Stimulated activated CD4-positive, alpha-beta T cell treated with anti-CD3 and anti-CD28 coated beads, Interleukin-15, amount 100 ng/mL, for 48 hours (primary cell): Measurements from ENCODE around the gene CCDC97.

ENCODE experiments used
- DNase-seq, 2 donors: peaks; one replicate each; pipeline ENCODE4 v3.0.0-alpha.2; 2020; ENCODE audit warnings: low read depth in 2 of 2

CCDC97 gene

DNA sequence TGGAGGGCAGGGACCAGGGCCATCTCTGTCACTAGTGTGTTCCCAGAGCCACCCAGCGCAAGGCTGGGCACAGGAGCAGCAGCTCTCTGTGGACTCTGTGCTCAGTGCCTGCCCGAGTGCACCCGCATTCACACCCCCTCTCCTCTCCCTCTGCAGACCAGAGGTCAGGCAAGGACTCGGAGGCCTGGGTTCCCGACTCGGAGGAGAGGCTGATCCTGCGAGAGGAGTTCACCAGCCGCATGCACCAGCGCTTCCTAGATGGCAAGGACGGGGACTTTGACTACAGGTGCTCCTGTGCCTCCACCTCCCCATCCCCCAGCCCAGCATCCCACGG, 10.2 kb downstream of the CCDC97 start:
- DNase-seq, result no peak

DNA sequence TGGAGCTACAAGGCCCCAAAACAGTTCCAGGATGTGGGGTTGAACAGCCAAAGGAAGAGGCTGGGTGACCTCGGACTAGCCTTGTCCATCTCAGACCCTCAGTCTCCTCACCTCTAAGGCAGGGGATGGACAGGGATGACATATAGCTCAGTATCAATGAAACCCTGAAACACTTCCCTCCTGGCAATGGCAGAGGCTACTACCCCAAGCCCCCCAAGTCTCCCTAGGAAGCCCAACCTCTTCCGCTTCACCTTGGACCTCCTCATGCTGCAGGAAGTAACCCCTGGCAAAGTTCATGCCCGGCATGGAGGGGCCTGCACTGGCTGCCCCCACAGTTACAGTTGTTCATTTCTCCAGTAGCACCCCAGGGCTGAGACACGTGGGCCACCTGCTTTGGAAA, 10.6 kb downstream of the CCDC97 start:
- DNase-seq, result no peak

DNA sequence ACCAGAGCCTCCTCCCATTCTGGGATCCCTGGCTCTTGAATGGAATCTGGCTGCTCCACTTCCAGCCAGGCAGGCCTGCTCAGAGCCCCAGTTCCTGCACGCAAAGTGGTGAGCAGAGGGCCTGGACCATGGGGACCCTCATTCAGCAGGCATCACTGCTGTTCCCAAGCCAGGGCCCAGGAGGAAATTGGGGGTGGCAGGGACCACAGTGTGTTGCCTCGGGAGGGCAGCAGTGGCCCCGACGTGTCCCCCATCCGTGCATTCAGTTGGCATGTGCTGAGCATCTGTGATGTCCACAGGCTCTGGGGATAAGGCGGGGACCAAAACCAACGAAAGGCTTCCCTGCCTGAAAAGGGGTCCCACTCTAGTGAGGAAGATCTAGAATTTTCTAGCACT, 11.2 kb downstream of the CCDC97 start:
- DNase-seq, result no peak

DNA sequence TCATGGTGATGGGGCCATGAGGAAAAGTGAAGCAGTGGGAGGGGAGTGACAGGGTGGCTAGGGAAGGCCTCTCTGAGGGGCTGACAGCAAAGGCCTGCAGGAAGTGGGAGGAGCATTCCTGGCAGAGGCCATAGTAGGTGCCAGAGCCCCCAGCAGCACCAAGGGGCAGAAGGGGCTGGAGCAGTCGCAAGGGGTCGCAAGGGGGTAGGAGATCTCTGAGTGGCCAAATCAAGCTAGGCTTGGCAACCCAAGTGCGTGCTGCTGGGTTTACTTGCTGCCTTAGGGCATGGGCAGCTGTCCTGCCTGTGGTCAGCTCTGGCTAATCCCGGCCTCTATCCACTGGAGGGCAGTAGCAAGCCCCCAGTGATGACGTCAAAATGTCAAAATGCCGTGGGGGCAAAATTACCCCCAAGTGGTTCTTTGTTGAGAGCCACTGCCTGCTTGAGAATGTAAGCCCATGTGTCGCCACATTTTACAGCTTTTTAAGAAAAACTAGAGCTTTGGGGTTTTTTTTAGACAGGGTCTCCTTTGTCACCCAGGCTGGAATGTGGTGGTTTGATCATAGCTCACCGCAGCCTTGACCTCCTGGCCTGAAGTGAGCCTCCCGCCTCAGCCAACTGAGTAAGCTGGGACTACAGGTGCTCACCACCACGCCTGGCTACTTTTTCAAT, 11.8 kb downstream of the CCDC97 start:
- no peak for DNase-seq

DNA sequence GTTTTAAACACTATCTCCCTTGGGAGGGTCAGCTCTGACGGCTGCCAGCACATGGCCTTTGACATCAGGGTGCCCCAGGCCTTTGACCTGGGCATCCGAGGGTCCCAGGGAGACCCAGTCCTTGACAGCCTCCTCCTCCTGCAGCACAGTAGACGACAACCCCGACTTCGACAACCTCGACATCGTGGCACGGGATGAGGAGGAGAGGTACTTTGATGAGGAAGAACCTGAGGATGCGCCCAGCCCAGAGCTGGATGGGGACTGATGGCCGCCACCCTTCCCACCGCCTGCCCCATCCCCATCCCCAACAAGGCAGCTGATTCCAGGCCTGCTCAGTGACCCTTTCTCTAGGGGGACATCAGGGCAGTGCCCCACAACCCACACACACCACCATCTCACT, 12.5 kb downstream of the CCDC97 start:
- no peak for DNase-seq

DNA sequence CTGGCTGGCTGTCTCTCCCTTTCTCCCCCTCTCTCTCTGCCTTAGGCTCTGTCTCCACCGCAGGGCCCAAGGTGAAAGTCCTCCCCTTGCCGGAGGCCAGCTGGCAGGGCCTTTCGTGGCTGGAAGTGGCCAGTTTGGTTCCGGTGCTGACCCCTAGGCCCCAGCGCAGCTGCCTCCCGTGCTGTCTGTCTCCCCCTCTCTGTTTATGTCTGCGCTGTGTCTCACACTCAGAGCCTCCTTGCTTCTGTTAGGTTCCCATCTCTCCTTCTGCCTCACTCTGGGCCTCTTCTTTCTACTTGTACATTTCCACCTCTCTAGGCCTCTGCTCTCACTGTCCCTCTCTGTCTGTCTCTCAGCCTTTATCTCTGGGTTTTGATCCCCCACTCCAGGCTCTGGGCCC, 13.1 kb downstream of the CCDC97 start:
- DNase-seq, result no peak

DNA sequence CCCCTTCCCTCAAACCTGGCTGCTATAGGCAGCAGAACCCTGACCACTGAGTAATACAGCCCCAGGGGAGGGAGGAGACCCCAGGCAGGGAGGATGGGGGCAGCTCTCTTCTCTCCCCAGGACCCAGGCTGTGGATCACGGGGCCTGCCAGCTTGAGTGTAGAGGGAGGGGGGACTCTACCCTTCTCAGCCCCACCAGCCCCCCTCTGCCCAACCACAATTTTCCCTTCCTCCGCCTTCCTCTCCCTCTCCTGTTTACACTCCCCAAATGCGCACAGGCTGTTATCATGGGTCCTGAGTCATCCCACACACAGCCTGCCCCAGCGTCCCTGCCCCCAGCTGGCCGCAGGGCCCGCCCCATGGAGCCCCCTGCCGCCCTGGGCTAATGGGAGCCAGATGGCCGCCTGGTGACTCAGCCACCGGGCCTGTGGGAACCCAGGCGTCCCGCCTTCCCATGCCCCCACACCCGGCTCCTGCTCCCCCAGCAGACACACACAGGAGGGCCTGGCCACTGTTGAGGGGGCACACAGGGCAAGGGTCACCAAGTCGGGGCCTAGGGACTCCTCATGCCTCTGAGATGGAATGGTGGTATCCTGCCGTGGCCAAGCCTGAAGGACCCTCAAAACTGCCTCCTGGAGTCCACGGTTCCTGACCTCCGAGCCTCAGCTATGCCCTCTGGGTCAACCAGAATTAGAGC, 13.6 kb downstream of the CCDC97 start:
- DNase-seq, result no peak

DNA sequence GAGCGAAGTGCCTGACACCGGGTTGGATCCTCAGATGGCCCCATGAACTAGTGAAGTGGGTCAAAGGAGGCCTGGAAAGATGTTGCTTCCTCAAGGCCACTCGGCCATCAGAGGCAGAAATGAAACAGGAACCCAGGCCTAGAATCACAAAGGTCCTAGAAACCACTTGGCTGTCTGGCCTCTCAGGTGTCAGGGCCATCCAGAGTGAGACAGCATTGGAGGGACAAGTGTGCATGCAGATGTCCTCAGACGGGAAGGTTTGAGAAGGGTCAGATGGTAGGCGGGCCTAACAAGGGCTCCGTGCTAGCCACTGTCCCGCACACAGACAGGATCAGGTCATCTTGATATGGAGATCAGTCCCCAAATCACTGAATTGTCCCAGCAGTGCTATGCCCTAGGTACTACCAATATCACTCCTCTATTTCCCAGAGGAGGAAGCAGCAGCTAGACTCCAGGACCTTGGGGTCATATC, 14.3 kb downstream of the CCDC97 start:
- no peak for DNase-seq

DNA sequence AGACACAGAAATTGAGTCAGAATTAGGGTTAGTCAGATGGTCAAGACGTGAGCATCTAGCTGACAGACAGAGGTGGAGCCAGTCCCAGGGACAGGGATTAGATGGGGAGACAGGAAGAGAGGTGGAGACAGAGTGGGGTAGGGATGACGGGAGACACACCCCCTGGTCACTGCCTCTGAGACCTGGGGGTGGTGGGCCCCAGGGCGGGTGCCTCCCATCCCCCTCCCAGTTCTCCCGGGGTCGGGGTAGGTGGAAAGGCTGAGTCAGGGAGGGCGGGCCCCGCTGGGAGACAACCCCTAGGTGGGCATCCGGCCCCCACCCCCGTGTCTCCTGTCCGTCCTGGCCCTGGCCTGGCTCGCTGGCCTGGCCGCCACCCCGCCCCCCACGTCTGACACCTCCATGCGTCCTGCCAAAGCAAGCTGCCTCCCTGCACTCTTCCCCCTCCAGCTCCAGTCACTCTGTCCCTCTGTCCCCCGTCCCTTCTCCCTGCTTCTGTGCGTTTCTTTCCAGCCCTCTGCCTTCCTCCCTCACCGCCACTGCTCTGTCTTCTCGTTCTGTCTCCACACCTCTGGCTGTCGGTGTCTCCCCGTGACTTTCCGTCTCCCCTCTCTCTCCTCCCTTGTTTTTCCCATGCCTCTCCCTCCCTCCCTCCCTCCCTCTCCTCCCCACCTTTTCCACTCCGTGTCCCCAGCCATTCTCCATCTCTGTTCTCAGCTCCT, 15.1 kb downstream of the CCDC97 start:
- DNase-seq, result no peak

DNA sequence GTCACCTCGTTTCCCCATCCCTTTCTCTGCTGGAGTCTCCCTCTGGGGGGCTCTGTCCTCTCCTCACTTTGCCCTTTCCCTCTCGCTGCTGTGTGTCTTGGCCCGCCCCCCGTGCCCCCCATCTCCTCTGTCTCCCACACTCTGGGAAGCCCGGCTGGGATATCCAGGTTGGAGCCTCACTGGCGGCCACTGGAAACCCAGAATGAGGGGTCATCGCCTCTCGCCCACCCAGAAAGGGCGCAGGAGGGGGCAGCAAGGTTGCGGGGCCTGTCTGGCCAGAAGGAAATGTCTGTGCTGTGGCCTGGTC, 15.6 kb downstream of the CCDC97 start:
- no peak for DNase-seq

DNA sequence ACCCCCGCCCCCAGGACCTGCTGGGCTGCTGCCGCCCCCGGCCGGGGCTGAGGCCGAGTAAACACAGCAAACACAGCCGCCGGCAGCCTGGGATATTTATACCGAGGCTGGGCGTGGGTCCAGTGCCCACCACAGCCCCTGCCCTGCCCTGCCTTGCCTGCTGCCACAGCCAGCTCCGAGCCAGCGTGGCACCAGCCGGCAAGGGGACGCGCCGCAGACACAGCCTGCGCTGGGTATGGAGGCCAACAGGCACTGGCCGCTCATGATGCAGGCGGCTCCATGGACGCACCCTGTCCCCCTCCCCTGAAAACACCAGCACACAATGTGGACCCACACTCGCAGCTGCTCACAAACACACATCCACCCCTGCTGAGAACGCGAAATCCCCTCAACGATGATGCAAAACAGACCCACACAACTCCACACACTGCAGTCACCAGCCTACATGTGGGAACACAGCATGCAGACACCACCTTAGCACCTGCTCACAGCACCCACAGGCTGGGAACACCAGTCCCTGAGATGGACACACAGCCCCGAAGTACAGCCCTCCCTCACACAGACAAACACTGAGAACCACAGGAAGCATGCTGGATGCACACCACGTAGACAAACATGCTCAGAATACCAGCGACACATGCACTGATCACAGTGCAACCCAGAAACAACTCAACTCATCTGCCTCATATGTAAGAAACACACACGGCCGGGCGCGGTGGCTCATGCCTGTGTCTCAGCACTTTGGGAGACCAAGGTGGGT, 16.2 kb downstream of the CCDC97 start:
- no peak for DNase-seq

DNA sequence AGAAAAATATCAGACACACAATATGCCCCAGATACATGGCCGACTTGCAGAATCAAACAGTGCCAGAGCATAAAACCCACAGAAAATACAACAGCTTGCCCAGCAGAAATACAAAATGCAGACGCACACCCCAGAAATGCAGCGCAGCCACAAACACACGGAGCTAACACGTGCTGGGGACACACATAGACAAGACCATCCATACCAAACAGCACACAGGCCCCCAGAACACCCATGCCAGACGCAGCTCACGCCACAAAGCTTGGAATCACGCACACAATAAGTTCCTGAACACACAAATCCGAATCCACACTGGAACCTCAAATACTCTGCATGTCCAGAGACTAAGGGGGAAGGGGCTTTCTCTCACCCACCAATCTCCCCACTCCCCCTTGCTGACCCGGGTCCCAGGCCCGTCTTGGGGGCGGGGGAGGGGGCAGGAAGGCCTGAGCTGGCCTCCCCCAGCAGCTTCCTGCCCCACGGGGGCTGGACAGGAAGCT, 17.2 kb downstream of the CCDC97 start:
- no peak for DNase-seq

DNA sequence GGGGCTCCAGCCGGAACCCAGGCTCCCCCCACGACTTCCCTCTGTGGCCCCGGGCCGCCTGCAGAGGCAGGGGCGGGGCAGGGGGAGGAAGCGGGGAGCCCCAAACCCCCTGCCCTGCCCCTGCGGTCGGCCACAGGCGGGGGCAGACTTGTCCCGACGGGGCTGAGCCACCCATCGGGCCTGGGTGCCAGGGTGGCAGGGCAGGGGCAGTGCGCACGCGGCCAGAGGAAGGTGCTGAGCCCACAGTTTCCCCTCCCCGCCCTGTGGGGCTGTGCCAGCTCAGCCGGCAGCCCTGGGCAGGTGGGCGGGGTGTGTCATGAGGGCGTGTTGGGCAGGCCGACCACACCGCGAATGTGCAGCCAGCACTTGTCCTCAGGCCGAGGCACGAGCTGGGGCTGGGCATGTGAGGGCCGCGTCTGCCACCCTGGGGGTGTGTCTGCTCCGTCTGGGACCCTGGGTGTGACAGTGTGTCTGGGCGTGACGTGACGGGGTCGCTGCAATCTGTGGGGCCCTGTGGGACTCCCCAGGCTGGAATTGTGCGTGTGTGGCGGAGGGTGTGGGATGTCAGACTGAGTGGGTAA, 17.7 kb downstream of the CCDC97 start:
- peak; percentile 79 to 86 for DNase-seq

DNA sequence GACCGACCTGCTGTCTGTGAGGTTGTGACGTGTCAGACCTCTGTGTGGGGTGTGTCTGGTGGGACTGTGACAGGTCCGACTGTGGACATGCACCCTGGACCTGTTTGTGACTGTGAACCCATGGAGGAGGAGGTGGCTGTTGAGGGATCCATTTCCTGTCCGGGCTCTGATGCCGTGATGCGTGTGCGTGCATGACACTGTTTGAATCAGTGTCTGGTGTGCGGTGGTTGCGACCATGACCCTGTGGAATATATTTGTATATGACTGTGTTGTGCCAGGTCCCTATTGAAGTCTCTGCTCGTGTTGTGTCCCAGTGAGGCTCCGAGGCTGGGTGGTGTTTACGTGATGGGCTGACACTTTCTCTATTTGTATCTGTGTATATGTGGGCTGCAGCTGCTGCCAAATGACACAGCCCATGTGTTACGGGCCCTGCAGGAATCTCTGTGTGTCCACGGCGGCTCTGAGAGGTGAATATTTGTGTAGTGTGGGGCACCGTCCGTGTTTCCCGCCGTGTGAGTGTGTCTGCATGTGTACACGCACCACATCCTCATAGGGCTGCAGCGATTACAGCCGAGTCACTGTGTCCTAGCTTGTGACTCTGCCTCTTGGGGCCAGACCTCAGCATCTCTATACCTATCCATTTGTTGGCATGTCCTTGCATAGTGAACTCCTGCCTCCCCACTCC, 18.3 kb downstream of the CCDC97 start:
- DNase-seq, result peak in 1 of 2 donors; percentile 56

DNA sequence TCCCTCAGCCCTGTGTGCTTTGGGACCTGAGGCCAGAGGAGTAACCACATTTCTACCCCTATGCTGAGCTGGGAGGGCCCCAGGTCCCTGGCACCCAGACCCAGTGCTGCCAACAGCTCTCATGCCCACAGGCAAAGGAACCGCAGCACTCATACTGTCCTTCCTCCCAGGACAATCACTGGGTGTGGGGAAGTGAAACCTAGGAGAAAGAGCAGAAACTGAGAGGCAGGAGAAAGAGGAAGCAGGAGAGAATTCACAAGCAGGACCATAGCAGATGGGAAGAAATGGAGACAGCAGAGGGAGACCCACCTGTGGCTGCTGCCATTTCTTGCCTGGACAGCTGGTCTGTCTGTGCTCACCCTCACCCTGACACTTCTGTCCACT, 18.9 kb downstream of the CCDC97 start:
- DNase-seq, result no peak

DNA sequence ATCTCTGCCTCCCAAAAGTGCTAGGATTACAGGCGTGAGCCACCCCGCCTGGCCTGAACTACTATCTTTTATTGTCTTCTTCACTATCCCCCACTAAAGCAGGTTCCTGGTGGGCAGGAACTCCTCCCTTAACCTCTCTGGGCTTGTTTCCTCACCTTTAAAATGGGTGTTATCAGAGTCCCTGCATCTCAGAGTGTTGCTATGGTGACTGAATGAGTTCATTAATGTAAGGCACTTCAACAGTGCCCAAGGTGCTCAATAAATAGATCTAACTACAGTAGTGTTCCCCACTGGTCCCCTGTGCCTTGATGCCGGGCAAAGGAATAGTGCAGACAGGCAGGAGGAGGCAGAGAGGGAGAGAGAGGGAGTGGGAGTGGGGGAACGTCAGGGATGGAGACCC, 20.5 kb downstream of the CCDC97 start:
- DNase-seq, result no peak

DNA sequence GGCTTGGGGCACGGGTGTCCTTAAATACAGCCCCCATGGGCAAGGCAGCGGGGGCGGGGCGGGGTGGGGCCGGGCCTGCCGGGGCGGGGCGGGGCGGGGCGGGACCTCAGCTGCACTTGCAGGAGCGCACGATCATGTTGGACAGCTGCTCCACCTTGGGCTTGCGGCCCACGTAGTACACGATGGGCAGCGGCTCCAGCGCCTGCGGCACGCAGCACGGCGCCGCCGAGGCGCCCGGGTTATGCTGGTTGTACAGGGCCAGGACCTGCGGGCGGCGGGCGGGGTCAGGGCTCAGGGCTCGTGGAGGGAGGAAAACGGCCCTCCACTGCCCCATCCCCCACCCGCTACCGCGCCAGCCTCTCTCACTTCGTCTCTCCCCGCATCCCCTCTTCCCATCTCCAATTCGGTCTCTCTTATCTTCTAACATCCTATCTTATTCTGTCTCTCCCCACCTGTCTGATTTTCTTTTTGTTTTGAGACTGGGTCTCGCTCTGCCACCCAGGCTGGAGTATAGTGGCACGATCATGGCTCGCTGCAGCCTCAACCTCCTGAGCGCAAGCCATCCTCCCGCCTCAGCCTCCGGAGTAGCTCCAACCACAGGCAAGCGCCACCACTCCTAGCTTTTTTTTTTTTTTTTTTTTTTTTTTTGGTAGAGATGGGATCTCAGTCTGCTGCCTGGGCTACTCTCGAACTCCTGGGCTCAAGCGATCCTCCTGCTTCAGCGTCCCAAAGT, 21.1 kb downstream of the CCDC97 start:
- no peak for DNase-seq

DNA sequence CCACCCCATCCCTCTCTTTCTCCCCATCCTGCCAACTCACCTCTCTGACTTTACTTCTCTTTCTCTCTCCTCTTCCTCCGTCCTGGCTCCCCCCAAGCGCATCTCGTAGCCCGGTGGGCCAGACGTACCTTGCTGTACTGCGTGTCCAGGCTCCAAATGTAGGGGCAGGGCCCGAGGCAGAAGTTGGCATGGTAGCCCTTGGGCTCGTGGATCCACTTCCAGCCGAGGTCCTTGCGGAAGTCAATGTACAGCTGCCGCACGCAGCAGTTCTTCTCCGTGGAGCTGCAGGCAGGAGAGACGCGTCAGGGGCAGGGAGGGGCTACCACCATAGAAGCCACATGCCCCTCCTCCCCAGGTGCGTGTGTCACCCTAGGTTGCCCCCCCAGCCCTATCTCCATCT, 22.0 kb downstream of the CCDC97 start:
- no peak for DNase-seq

DNA sequence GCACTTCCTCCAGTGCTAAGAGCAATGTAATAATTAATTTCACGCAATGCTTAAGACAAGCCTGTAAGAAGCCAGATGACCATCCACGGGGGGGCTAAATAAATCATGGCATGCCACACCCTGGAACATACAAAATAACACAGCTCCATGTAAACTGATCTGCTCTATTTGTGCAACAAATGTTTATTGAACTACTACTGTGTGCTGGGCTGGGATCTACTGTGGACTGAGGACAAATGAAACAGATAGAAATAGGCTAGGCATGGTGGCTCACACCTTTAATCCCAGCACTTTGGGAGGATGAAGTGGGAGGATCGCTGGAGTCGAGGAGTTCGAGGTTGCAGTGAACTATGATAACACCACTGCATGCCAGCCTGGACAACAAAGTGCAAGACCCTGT, 22.5 kb downstream of the CCDC97 start:
- no peak for DNase-seq

DNA sequence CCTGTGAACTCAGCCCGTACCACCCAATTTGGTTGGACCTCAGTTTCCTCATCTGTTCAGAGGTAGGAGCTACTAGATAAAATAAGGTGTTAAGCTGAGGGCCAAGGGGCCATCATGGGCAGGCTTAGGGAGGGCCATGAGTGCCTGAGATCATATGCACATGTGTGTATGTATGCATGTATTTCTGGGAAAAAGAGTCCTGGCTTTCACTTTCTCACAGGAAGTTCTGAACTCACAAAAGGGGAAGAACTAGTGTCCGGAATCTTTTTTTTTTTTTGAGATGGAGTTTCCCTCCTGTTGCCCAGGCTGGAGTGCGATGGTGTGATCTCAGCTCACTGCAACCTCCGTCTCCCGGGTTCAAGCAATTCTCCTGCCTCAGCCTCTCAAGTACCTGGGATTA, 24.8 kb downstream of the CCDC97 start:
- no peak for DNase-seq

DNA sequence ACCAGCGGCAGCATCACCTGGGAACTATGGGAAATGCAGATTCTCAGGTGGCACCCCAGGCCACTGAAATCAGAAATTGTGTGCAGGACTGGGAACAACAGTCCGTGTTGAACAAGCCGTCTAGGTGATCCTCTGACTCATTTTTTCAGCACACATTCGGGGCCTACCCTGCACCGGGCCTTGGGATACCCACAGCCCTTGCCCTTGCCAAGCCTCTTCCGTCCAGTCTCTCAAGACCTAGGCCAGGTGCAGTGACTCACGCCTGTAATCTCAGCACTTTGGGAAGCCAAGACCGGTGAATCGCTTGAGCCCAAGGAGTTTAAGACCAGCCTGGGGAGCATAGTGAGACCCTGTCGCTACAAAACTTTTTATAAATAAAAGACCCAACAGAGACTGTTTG, 25.5 kb downstream of the CCDC97 start:
- no peak for DNase-seq
